Esophagus squamous epithelium (tissue), 4 donors: Measurements from ENCODE around the gene NPAT.

Experiments used
- POLR2A ChIP-seq, 4 donors: fragments of 450-650 bp; IDR thresholded peaks; one replicate each; pipeline ENCODE4 v1.6.1; 2017; ENCODE audit warnings: antibody characterized with exemption in 4 of 4, mild to moderate bottlenecking in 4 of 4, moderate library complexity in 3 of 4
- TF ChIP-seq, protein P1 (sequence below), 6 experiments: fragments of 450-650 bp in 4 of 6; fragments of 200-600 bp in 2 of 6; sonication (generic) in 2 of 6; IDR thresholded peaks; one replicate each; pipeline ENCODE4 v1.5.1; 2016 to 2019; ENCODE audit warnings: antibody characterized with exemption in 6 of 6, mild to moderate bottlenecking in 4 of 6, moderate library complexity in 4 of 6

DNA sequence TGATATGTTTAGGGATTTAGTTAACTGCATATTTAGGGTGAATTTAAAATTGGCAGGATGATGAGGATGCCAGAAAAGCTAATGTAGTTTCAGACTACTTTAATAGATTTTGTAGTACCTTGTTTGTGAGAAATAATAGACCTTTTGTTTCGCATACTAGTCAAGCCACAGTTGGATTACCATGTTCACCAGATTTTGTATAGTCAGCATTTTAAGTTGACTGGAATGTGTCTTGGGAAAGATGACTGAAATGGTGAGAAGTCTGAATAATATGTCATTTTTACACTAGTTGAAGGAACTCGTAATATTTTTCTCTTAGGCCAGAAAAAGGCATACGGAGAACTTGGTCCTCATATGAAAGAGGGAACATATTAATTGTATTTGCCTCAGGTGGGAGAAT is 23.9 kb upstream of the NPAT start:
- TF ChIP-seq, protein P1, sequence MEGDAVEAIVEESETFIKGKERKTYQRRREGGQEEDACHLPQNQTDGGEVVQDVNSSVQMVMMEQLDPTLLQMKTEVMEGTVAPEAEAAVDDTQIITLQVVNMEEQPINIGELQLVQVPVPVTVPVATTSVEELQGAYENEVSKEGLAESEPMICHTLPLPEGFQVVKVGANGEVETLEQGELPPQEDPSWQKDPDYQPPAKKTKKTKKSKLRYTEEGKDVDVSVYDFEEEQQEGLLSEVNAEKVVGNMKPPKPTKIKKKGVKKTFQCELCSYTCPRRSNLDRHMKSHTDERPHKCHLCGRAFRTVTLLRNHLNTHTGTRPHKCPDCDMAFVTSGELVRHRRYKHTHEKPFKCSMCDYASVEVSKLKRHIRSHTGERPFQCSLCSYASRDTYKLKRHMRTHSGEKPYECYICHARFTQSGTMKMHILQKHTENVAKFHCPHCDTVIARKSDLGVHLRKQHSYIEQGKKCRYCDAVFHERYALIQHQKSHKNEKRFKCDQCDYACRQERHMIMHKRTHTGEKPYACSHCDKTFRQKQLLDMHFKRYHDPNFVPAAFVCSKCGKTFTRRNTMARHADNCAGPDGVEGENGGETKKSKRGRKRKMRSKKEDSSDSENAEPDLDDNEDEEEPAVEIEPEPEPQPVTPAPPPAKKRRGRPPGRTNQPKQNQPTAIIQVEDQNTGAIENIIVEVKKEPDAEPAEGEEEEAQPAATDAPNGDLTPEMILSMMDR (IDR thresholded peaks at IDR 0.05): no peak
- no peak for TF ChIP-seq POLR2A (IDR thresholded peaks at IDR 0.05)
